ENCODE data around the gene TUBGCP2.

DNA sequence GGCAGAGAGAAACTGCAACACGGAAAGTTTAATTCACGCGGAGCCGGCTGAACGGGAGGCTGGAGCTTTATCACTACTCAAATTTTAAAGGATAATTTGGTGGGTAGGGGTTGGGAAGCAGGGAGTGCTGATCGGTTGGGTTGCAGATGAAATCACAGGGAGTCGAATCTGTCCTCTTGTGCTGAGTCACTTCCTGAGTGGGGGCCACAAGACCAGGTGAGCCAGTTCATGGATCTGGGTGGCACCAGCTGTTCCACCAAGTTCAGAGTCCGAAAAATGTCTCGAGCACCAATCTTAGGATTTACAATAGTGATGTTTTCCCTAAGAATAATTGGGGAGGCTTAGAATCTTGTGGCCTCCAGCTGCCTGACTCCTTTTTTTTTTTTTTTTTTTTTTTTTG, 34.9 kb upstream of the TUBGCP2 start:
- TF ChIP-seq, protein P1, sequence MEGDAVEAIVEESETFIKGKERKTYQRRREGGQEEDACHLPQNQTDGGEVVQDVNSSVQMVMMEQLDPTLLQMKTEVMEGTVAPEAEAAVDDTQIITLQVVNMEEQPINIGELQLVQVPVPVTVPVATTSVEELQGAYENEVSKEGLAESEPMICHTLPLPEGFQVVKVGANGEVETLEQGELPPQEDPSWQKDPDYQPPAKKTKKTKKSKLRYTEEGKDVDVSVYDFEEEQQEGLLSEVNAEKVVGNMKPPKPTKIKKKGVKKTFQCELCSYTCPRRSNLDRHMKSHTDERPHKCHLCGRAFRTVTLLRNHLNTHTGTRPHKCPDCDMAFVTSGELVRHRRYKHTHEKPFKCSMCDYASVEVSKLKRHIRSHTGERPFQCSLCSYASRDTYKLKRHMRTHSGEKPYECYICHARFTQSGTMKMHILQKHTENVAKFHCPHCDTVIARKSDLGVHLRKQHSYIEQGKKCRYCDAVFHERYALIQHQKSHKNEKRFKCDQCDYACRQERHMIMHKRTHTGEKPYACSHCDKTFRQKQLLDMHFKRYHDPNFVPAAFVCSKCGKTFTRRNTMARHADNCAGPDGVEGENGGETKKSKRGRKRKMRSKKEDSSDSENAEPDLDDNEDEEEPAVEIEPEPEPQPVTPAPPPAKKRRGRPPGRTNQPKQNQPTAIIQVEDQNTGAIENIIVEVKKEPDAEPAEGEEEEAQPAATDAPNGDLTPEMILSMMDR (IDR thresholded peaks at IDR 0.05), result no peak
- no peak for TF ChIP-seq POLR2A (IDR thresholded peaks at IDR 0.05)

All from heart left ventricle (tissue), 13 donors.